CD4-positive, CD25-positive, alpha-beta regulatory T cell (primary cell): Measurements from ENCODE around the gene FGF9. TPM values are rescaled to one million over a fixed set of nuclear protein-coding genes. Genes with fewer than 3 reads are reported as not detected.

Source experiments
- ATAC-seq, 2 donors: fragments of 150-1000 bp; cut with Tn5 transposase; one replicate each; pipeline ENCODE4 v1.10.0; 2021; ENCODE audit warnings: low read depth in 2 of 2, moderate number of reproducible peaks in 2 of 2, moderate library complexity in 1 of 2
- DNase-seq, 3 donors: peaks; one replicate each; pipeline versions ENCODE4 v3.0.0 to v3.0.0-alpha.2; 2012 to 2022; ENCODE audit warnings: mixed read lengths in 1 of 3
- H3K27ac ChIP-seq: one replicate; pipeline ENCODE4 v1.7.0; 2013; ENCODE audit warnings: mild to moderate bottlenecking, low read length; ENCODE audit not compliant: insufficient read depth, poor library complexity, severe bottlenecking
- H3K27me3 ChIP-seq: one replicate; pipeline ENCODE4 v1.7.0; 2013; ENCODE audit warnings: low read length; ENCODE audit not compliant: control insufficient read depth, insufficient read depth
- H3K36me3 ChIP-seq: one replicate; pipeline ENCODE4 v1.7.0; 2013; ENCODE audit warnings: mild to moderate bottlenecking, low read length, moderate library complexity; ENCODE audit not compliant: control insufficient read depth, insufficient read depth
- H3K4me1 ChIP-seq: 2 replicates; pipeline ENCODE4 v1.7.0; 2013; ENCODE audit warnings: mild to moderate bottlenecking, low read length; ENCODE audit not compliant: insufficient read depth, control insufficient read depth, poor library complexity, severe bottlenecking
- H3K4me3 ChIP-seq: one replicate; pipeline ENCODE4 v1.7.0; 2013; ENCODE audit warnings: low read depth, mild to moderate bottlenecking, low read length, moderate library complexity
- H3K9me3 ChIP-seq, 2 experiments: 1 replicate in 1 of 2; 2 replicates in 1 of 2; pipeline ENCODE4 v1.7.0; 2013; ENCODE audit warnings: low read length in 2 of 2, mild to moderate bottlenecking in 1 of 2, moderate library complexity in 1 of 2; ENCODE audit not compliant: control insufficient read depth in 2 of 2
- H3K27ac Mint-ChIP-seq, 3 donors: one replicate each; pipeline ENCODE4 v1.8.0; 2020 to 2022; ENCODE audit warnings: mild to moderate bottlenecking in 3 of 3, mixed read lengths in 3 of 3, moderate library complexity in 2 of 3
- H3K27me3 Mint-ChIP-seq: one replicate; pipeline ENCODE4 v1.8.0; 2022; ENCODE audit warnings: mild to moderate bottlenecking, mixed read lengths
- H3K36me3 Mint-ChIP-seq: one replicate; pipeline ENCODE4 v1.8.0; 2020; ENCODE audit warnings: mixed read lengths
- H3K4me1 Mint-ChIP-seq, 4 donors: one replicate each; pipeline ENCODE4 v1.8.0; 2020 to 2022; ENCODE audit warnings: mixed read lengths in 4 of 4, mild to moderate bottlenecking in 1 of 4
- H3K4me3 Mint-ChIP-seq, 4 donors: one replicate each; pipeline ENCODE4 v1.8.0; 2020 to 2022; ENCODE audit warnings: mild to moderate bottlenecking in 4 of 4, mixed read lengths in 4 of 4, moderate library complexity in 3 of 4
- H3K9me3 Mint-ChIP-seq, 7 donors: one replicate each; pipeline ENCODE4 v1.8.0; 2020 to 2022; ENCODE audit warnings: mixed read lengths in 7 of 7, mild to moderate bottlenecking in 3 of 7, moderate library complexity in 2 of 7
- polyA plus RNA-seq, 4 donors: library from polyadenylated mRNA; unstranded; fragments of 300-500 nt; fragmentation: Illumina TruSeq; gene quantifications; one replicate each; pipeline ENCODE4 v1.2.3, GENCODE V29; 2021
- total RNA-seq: library from RNA; stranded (reverse); gene quantifications from one replicate; pipeline ENCODE4 v1.2.3, GENCODE V29; 2022

Gene FGF9
- total and polyA plus RNA-seq, 5 donors from 2014 or later: 0.35 to 2.3 (median 1.00) TPM; not detected in 1

DNA sequence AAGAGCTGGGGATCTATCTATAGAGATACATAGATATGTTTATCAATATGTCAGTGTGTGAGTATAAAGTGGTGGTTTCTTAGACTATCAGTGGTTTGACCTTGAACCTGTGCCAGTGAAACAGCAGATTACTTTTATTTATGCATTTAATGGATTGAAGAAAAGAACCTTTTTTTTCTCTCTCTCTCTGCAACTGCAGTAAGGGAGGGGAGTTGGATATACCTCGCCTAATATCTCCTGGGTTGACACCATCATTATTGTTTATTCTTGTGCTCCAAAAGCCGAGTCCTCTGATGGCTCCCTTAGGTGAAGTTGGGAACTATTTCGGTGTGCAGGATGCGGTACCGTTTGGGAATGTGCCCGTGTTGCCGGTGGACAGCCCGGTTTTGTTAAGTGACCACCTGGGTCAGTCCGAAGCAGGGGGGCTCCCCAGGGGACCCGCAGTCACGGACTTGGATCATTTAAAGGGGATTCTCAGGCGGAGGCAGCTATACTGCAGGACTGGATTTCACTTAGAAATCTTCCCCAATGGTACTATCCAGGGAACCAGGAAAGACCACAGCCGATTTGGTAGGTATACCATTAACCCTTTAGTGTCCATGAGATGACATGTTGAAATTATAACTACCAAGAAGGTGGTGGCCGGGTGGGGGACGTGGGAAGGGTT, 880 bp downstream of the FGF9 start:
- Mint-ChIP-seq H3K36me3 (no peaks in the 10 kb centered on the region), H3K27ac (peak overlapping the region in 2 of 3 donors; percentile 75 to 76), H3K27me3 (peaks cover 81% of the 10 kb centered on the region), H3K9me3 (peaks cover 0 to 5% (median 0%) of the 10 kb centered on the region in 7 donors), H3K4me3 (peak overlapping the region; percentile 85 to 99 (median 92)), H3K4me1 (peaks cover 23 to 60% (median 36%) of the 10 kb centered on the region in 4 donors)
- ATAC-seq: no peak
- H3K27ac ChIP-seq: no peak overlapping the region
- no peaks in the 10 kb centered on the region for H3K36me3 ChIP-seq
- H3K27me3 ChIP-seq: peaks cover 13% of the 10 kb centered on the region
- peak overlapping the region; percentile 84 for H3K4me3 ChIP-seq
- peak in 1 of 3 donors; percentile 34 for DNase-seq
- peaks cover 65% of the 10 kb centered on the region for H3K4me1 ChIP-seq
- no peaks in the 10 kb centered on the region for H3K9me3 ChIP-seq

DNA sequence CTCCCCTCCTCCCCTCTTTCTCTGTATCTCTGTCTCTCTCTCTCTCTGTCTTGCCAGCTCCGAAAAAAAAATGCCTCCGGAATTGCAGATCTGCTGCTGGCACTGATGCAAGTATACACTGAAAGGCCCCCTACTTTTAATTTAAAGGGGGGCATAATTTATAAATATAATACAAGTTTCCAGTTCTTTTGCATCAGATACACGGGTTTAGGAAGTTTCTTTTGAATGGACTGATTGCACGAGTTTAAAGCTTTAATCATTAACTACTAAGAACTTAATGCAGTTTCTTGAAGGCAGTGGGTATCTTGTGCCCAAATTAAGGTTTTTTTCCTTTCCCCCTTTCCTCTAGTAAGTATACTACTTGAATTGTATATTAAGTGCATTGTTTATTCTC, 1.4 kb downstream of the FGF9 start:
- H3K4me3 ChIP-seq: peak overlapping the region; percentile 84
- H3K4me1 ChIP-seq: peaks cover 65% of the 10 kb centered on the region
- Mint-ChIP-seq H3K27ac (no peak overlapping the region), H3K9me3 (peaks cover 0 to 5% (median 0%) of the 10 kb centered on the region in 7 donors), H3K36me3 (no peaks in the 10 kb centered on the region), H3K4me3 (peak overlapping the region; percentile 85 to 99 (median 92)), H3K4me1 (peaks cover 23 to 61% (median 34%) of the 10 kb centered on the region in 4 donors), H3K27me3 (peaks cover 81% of the 10 kb centered on the region)
- DNase-seq (no peak), ATAC-seq (no peak)
- H3K27ac ChIP-seq: no peak overlapping the region
- no peaks in the 10 kb centered on the region for H3K9me3 ChIP-seq
- H3K27me3 ChIP-seq: peaks cover 18% of the 10 kb centered on the region
- no peaks in the 10 kb centered on the region for H3K36me3 ChIP-seq

DNA sequence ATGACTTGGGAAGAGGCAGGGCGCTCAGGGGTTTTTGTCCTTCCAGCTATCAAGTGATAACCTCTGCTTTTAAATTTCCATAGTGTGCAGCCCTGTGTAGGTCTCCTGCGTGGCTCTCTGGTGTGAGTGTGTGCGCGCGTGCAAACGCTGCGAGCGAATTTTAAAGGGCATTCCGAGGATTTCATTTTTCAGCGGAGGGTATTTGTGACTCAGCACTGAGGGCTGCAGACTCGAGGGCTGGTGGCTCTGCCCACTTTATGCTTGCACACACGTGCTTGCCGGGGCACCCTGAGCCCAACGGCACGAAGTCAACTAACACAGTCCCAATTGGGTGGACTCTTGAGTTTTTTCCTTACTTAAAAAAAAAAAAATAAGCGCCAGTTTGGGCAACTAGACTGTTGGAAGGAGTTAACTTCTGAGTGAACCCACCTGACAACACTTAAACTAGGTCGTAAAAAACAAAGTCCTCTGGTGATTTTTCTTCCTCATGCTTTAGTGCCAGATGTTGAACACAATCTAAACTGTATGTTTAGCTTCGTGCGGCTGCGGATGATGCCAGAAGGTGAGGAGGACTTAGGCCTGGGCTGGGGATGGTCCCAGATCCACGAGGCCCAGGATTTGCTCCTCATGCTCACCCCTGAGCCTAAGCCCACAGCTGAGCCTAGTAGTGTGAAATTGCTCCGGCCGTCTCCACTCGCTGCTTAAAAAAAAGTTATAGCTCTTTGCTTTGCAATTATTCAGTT, 2.1 kb downstream of the FGF9 start:
- peaks cover 0 to 5% (median 0%) of the 10 kb centered on the region in 7 donors for H3K9me3 Mint-ChIP-seq
- H3K4me1 ChIP-seq: peaks cover 65% of the 10 kb centered on the region
- no peaks in the 10 kb centered on the region for H3K9me3 ChIP-seq
- H3K27ac ChIP-seq: no peak overlapping the region
- H3K4me3 ChIP-seq: peak overlapping the region; percentile 84
- no peaks in the 10 kb centered on the region for H3K36me3 Mint-ChIP-seq
- H3K27me3 ChIP-seq: peaks cover 21% of the 10 kb centered on the region
- H3K4me1 Mint-ChIP-seq: peaks cover 23 to 58% (median 34%) of the 10 kb centered on the region in 4 donors
- DNase-seq (peak in 1 of 3 donors; percentile 3), ATAC-seq (no peak)
- peaks cover 81% of the 10 kb centered on the region for H3K27me3 Mint-ChIP-seq
- H3K36me3 ChIP-seq: no peaks in the 10 kb centered on the region
- H3K4me3 Mint-ChIP-seq: peak overlapping the region; percentile 85 to 99 (median 92)
- peak overlapping the region in 2 of 3 donors; percentile 67 to 88 for H3K27ac Mint-ChIP-seq

DNA sequence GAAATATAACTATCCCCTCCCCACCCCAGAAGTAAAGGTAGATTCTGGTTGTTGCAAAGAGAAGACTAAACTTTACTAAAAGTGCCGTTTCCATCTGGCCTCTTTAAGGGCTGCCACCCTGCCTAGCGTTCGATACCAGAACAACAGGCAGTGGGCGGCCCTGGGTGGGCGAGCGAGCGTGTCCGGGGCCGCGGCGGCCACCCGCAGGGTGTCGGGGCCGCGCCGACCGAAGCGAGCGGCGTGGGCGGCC, 2.6 kb downstream of the FGF9 start:
- H3K4me1 Mint-ChIP-seq: peaks cover 23 to 55% (median 32%) of the 10 kb centered on the region in 4 donors
- peaks cover 81% of the 10 kb centered on the region for H3K27me3 Mint-ChIP-seq
- DNase-seq (peak in 2 of 3 donors; percentile 41 to 58), ATAC-seq (peak; percentile 13 to 17)
- H3K9me3 Mint-ChIP-seq: peaks cover 0 to 5% (median 0%) of the 10 kb centered on the region in 7 donors
- Histone ChIP-seq H3K27ac (no peak overlapping the region), H3K9me3 (no peaks in the 10 kb centered on the region), H3K27me3 (peaks cover 22% of the 10 kb centered on the region), H3K36me3 (no peaks in the 10 kb centered on the region), H3K4me1 (peaks cover 65% of the 10 kb centered on the region), H3K4me3 (peak overlapping the region; percentile 84)
- H3K27ac Mint-ChIP-seq: peak overlapping the region in 2 of 3 donors; percentile 67 to 88
- H3K36me3 Mint-ChIP-seq: no peaks in the 10 kb centered on the region
- peak overlapping the region; percentile 85 to 99 (median 92) for H3K4me3 Mint-ChIP-seq

DNA sequence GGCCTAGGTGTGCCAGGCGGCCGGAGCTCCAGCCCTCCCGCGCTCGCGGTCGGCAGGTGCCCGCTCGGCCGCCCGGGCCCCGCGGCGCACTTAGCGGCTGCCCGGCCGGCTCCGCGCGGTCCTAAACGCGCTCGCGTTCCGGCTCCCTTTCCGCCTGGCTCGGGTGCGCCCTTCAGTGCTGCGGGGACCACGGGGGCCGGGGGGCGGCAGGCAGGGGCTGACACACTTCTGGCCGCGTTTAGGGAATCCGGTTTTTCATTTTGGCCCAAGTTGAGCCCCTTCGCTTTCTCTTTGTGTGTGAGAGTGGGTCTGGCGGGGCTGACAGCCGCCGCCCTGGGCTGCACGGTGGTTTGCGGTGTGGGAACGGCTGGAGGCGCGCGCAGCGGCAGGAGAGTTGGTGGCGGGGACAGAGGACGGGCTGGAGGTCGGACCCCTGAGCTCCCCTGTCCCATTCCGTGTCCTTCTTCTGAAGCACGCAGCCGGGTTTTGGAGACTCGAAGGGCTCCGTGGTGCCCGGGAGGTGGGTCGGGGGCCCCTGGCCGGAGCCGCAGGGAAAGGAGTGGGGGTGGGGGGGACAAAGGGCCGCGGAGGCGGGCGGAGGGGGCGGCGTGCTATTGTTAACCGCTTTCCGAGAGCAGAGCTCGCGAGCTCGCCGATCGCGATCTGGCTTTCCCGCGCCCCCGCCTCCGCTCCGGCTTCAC, 3.1 kb downstream of the FGF9 start:
- Mint-ChIP-seq H3K4me3 (peak overlapping the region; percentile 51 to 91 (median 88)), H3K9me3 (peaks cover 0 to 5% (median 0%) of the 10 kb centered on the region in 7 donors), H3K27ac (no peak overlapping the region), H3K4me1 (peaks cover 18 to 50% (median 32%) of the 10 kb centered on the region in 4 donors), H3K27me3 (peaks cover 81% of the 10 kb centered on the region), H3K36me3 (no peaks in the 10 kb centered on the region)
- Histone ChIP-seq H3K4me1 (peaks cover 62% of the 10 kb centered on the region), H3K4me3 (peak overlapping the region; percentile 19), H3K36me3 (no peaks in the 10 kb centered on the region), H3K27me3 (peaks cover 19% of the 10 kb centered on the region), H3K9me3 (no peaks in the 10 kb centered on the region), H3K27ac (no peak overlapping the region)
- ATAC-seq: peak in 1 of 2 donors; percentile 15
- peak in 2 of 3 donors; percentile 49 to 54 for DNase-seq

DNA sequence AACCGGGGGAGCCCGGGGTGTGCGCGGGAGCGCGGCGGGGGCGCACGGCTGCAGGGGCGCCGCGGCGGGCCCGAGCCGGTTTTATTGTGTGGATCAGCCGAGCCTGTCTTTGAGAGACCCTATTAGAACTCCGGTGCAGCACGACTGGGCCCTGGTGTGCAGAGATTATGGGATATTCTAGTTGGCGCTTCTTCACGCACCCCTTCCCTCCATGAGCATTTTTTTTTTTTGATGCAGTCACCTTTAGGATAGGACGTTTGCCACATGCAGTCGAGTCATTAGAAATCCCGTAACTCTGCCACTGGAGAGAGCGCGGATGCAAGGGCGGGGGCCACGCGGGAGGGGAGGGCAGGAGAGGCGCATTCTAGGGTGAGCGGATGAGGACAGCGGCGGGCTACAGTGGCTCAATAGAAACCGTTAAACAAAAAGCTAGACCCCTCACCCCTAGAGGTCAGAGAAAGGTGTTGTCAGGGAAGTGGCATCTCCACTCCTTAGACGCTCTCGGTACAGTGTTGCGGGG, 3.7 kb downstream of the FGF9 start:
- H3K4me3 ChIP-seq: peak overlapping the region; percentile 71
- no peak overlapping the region for H3K27ac ChIP-seq
- peaks cover 79% of the 10 kb centered on the region for H3K27me3 Mint-ChIP-seq
- H3K36me3 Mint-ChIP-seq: no peaks in the 10 kb centered on the region
- peaks cover 57% of the 10 kb centered on the region for H3K4me1 ChIP-seq
- peak overlapping the region; percentile 66 to 91 (median 89) for H3K4me3 Mint-ChIP-seq
- no peaks in the 10 kb centered on the region for H3K9me3 ChIP-seq
- DNase-seq: peak in 2 of 3 donors; percentile 17 to 19
- H3K36me3 ChIP-seq: no peaks in the 10 kb centered on the region
- no peak for ATAC-seq
- peaks cover 16 to 44% (median 30%) of the 10 kb centered on the region in 4 donors for H3K4me1 Mint-ChIP-seq
- H3K27me3 ChIP-seq: peaks cover 19% of the 10 kb centered on the region
- H3K27ac Mint-ChIP-seq: no peak overlapping the region
- peaks cover 0 to 2% (median 0%) of the 10 kb centered on the region in 7 donors for H3K9me3 Mint-ChIP-seq
